Endothelial cell of umbilical vein (primary cell): ENCODE measurements around the gene GAS7. TPM values are rescaled to one million over a fixed set of nuclear protein-coding genes. Genes with fewer than 3 reads are reported as not detected.

Experiments
- BruUV-seq: library from RNA; stranded (reverse); fragments of 400-500 nt; replicated peaks from 2 replicates; lab custom pipeline; 2021; lab: Mats Ljungman, UMichigan
- CTCF ChIA-PET: fragments of 300-600, 350-600 bp; sonication (Branson Sonifier 250); formaldehyde crosslinking; loops from one replicate; lab custom pipeline; 2021; ENCODE audit warnings: antibody characterized with exemption, inconsistent platforms; lab: Charles Lee
- POLR2A ChIA-PET: fragments of 300-600, 350-600 bp; sonication (Branson Sonifier 250); formaldehyde crosslinking; loops from one replicate; lab custom pipeline; 2021; ENCODE audit warnings: antibody characterized with exemption, inconsistent platforms; lab: Charles Lee
- DNase-seq: peaks from one replicate; pipeline ENCODE4 v3.0.0-alpha.2; 2011; ENCODE audit warnings: low read depth, low spot score
- FAIRE-seq: peaks from 2 replicates; lab custom pipeline; 2011; peaks lifted over from hg19 to GRCh38; lab: Jason Lieb, UNC
- H2AFZ ChIP-seq: 2 replicates; pipeline ENCODE4 v1.6.0; 2012; ENCODE audit warnings: low read depth, low read length, control low read depth, inconsistent platforms
- H3K27ac ChIP-seq: 2 replicates; pipeline ENCODE4 v1.5.1; 2011; ENCODE audit warnings: low read depth, mild to moderate bottlenecking, control low read depth, low read length, moderate library complexity; ENCODE audit not compliant: insufficient read depth
- H3K27me3 ChIP-seq, 2 experiments: 2 replicates each; pipeline versions ENCODE4 v1.6.0 to v1.6.1; 2011; ENCODE audit warnings: low read length in 2 of 2, mixed read lengths in 1 of 2; ENCODE audit not compliant: control insufficient read depth in 2 of 2, insufficient read depth in 2 of 2
- H3K36me3 ChIP-seq, 2 experiments: 2 replicates in 1 of 2; 3 replicates in 1 of 2; pipeline ENCODE4 v1.5.1; 2011; ENCODE audit warnings: low read length in 2 of 2, mild to moderate bottlenecking in 1 of 2, moderate library complexity in 1 of 2; ENCODE audit not compliant: control insufficient read depth in 2 of 2, insufficient read depth in 2 of 2; ENCODE audit errors: extremely low read depth in 1 of 2
- H3K4me1 ChIP-seq: 3 replicates; pipeline ENCODE4 v1.5.1; 2011; ENCODE audit warnings: mild to moderate bottlenecking, low read length; ENCODE audit not compliant: control insufficient read depth, insufficient read depth; ENCODE audit errors: extremely low read depth
- H3K4me2 ChIP-seq: 2 replicates; pipeline ENCODE4 v1.6.1; 2011; ENCODE audit warnings: low read length, control low read depth, mixed read lengths; ENCODE audit not compliant: insufficient read depth
- H3K4me3 ChIP-seq, 3 experiments: fragments of 200-600 bp in 1 of 3; sonication (generic), shearing (Covaris generic) in 1 of 3; replicated peaks in 1 of 3; 2 replicates each; pipeline ENCODE4 v1.5.1; 2011 to 2016; ENCODE audit warnings: control low read depth in 3 of 3, low read length in 3 of 3, mild to moderate bottlenecking in 2 of 3, inconsistent platforms in 1 of 3, low read depth in 1 of 3, moderate library complexity in 1 of 3; ENCODE audit not compliant: insufficient read depth in 1 of 3
- H3K79me2 ChIP-seq: 2 replicates; pipeline ENCODE4 v1.6.0; 2012; ENCODE audit warnings: low read length, inconsistent platforms; ENCODE audit not compliant: control insufficient read depth, insufficient read depth
- H3K9ac ChIP-seq: replicated peaks from 2 replicates; pipeline ENCODE3; 2011; ENCODE audit warnings: low read length, control low read depth; ENCODE audit not compliant: insufficient read depth; ENCODE audit errors: extremely low read depth
- H3K9me1 ChIP-seq: replicated peaks from 3 replicates; pipeline ENCODE4 v1.6.0; 2011; ENCODE audit warnings: mild to moderate bottlenecking, low read length; ENCODE audit not compliant: control insufficient read depth, insufficient read depth; ENCODE audit errors: extremely low read depth
- H3K9me3 ChIP-seq: replicated peaks from 2 replicates; pipeline ENCODE4 v1.5.1; 2012; ENCODE audit warnings: low read length, inconsistent platforms; ENCODE audit not compliant: control insufficient read depth, insufficient read depth
- H4K20me1 ChIP-seq: replicated peaks from 2 replicates; pipeline ENCODE3; 2011; ENCODE audit warnings: mild to moderate bottlenecking, low read length; ENCODE audit not compliant: control insufficient read depth, insufficient read depth; ENCODE audit errors: extremely low read depth
- CTCF ChIP-seq, 2 donors: IDR thresholded peaks; 1 replicate in 1 of 2; 2 replicates in 1 of 2; pipeline ENCODE4 v1.5.1; 2011; ENCODE audit warnings: low read length in 2 of 2, mild to moderate bottlenecking in 2 of 2, moderate library complexity in 2 of 2, control low read depth in 1 of 2, inconsistent platforms in 1 of 2, low read depth in 1 of 2; ENCODE audit not compliant: insufficient read depth in 1 of 2; ENCODE audit errors: extremely low read depth in 1 of 2
- EZH2 ChIP-seq: IDR thresholded peaks from 2 replicates; pipeline ENCODE4 v1.6.1; 2012; ENCODE audit warnings: borderline replicate concordance, low read depth, mild to moderate bottlenecking, moderate library complexity, low read length, inconsistent platforms; ENCODE audit not compliant: severe bottlenecking
- FOS ChIP-seq: IDR thresholded peaks from 2 replicates; pipeline ENCODE4 v1.6.1; 2011; ENCODE audit warnings: mild to moderate bottlenecking, low read length, moderate library complexity, borderline replicate concordance; ENCODE audit not compliant: insufficient read depth
- GATA2 ChIP-seq: IDR thresholded peaks from 2 replicates; pipeline ENCODE4 v1.7.0; 2011; ENCODE audit warnings: low read depth, mild to moderate bottlenecking, moderate library complexity, mixed read lengths, low read length; ENCODE audit not compliant: insufficient read length, insufficient read depth
- JUN ChIP-seq: IDR thresholded peaks from 2 replicates; pipeline ENCODE4 v1.6.1; 2011; ENCODE audit warnings: borderline replicate concordance, low read depth; ENCODE audit not compliant: insufficient read length, insufficient read depth
- MAX ChIP-seq: IDR thresholded peaks from 2 replicates; pipeline ENCODE4 v1.6.1; 2011; ENCODE audit not compliant: insufficient read depth, insufficient read length
- MYC ChIP-seq: IDR thresholded peaks from one replicate; pipeline ENCODE4 v1.6.1; 2011; ENCODE audit warnings: mild to moderate bottlenecking, low read depth, low read length
- POLR2A ChIP-seq: IDR thresholded peaks from 2 replicates; pipeline ENCODE4 v1.6.1; 2012; ENCODE audit warnings: low read depth, mild to moderate bottlenecking, control low read depth, low read length
- POLR2AphosphoS5 ChIP-seq: IDR thresholded peaks from 2 replicates; pipeline ENCODE4 v1.6.1; 2012; ENCODE audit warnings: low read depth, mild to moderate bottlenecking, control low read depth, low read length, moderate library complexity; ENCODE audit not compliant: insufficient read depth
- dilution Hi-C: fragments of 300-500 bp; cut with MboI; formaldehyde crosslinking; loops from one replicate; pipeline ENCODE4 v1.15.0; 2019; ENCODE audit warnings: low sequenced_read_pairs; ENCODE audit not compliant: extremely low pct_ligation_motif_present
- intact Hi-C: fragments of 100-400 bp; cut with micrococcal nuclease; formaldehyde crosslinking; loops from one replicate; pipeline ENCODE4 v1.10.0; 2022
- polyA plus RNA-seq, 4 experiments: library from polyadenylated mRNA; depleted of rRNA in 3 of 4; stranded (reverse) in 3 of 4; unstranded in 1 of 4; fragments of >200 nt; gene quantifications; 2 replicates each; pipeline versions ENCODE4 v1.2.1 to v1.2.3, GENCODE V29; 2011 to 2012; ENCODE audit warnings: missing spikeins in 1 of 4
- total RNA-seq: library from RNA; stranded (reverse); gene quantifications from 2 replicates; pipeline ENCODE4 v1.2.3, GENCODE V29; 2021

The GAS7 gene
- total and polyA plus RNA-seq, 2 donors (not counting 3 experiments of a cell fraction or from before 2014, with no cell fraction given): not detected

- no peak for FAIRE-seq
These were observed 116.7 kb downstream of the GAS7 start for GRCh38 chr17:10081571-10082169.

More at GRCh38 chr17:10081571-10082169, 116.7 kb downstream of the GAS7 start:
- no peak overlapping the region for H3K4me3 ChIP-seq
- dilution Hi-C loops (no loop called here), intact Hi-C loops (no loop called here)
- H3K9me1 ChIP-seq: no peaks in the 10 kb centered on the region
- no TSS peak for BruUV-seq
- H3K27ac ChIP-seq: no peak overlapping the region
- H4K20me1 ChIP-seq: no peaks in the 10 kb centered on the region
- TF ChIP-seq MAX (no peak), GATA2 (no peak), POLR2A (no peak), POLR2AphosphoS5 (no peak), EZH2 (no peak), CTCF (IDR thresholded peaks at IDR 0.05; ENCODE audit: extremely low read depth in 1 of 2, insufficient read depth in 1 of 2, low read depth in 1 of 2, low read length in 2 of 2) (no peak), MYC (no peak), FOS (no peak), JUN (no peak)
- no peaks in the 10 kb centered on the region for H3K27me3 ChIP-seq
- no peak for DNase-seq
- H3K4me1 ChIP-seq: no peaks in the 10 kb centered on the region
- H3K79me2 ChIP-seq: no peaks in the 10 kb centered on the region
- H3K9me3 ChIP-seq: peaks cover 2% of the 10 kb centered on the region
- H3K9ac ChIP-seq: no peak overlapping the region
- no peaks in the 10 kb centered on the region for H3K36me3 ChIP-seq
- H3K4me2 ChIP-seq: no peak overlapping the region
- ChIA-PET CTCF (no interaction called here), POLR2A (no interaction called here)
- H2AFZ ChIP-seq: no peak overlapping the region
